AG04450 (cell line): ENCODE measurements around the gene WNT4. TPM values are rescaled to one million over a fixed set of nuclear protein-coding genes. Genes with fewer than 3 reads are reported as not detected.
"Not testable (repeated sequence)": the region's sequence is repeated elsewhere in the genome, so short reads cannot be mapped to it uniquely, and the experiment has no call there.

ENCODE experiments used
- CTCF ChIA-PET: fragments of 300-600, 350-600 bp; formaldehyde crosslinking; extraction: SDS; loops from one replicate; lab custom pipeline; 2022; ENCODE audit warnings: antibody characterized with exemption, inconsistent platforms; lab: Charles Lee
- POLR2A ChIA-PET: fragments of 350-600 bp; formaldehyde crosslinking; extraction: SDS; loops from one replicate; lab custom pipeline; 2021; ENCODE audit warnings: antibody characterized with exemption, inconsistent platforms; lab: Yijun Ruan, JAX
- DNase-seq: peaks from one replicate; pipeline ENCODE4 v3.0.0-alpha.2; 2011; ENCODE audit warnings: low read depth, low spot score
- H3K27ac ChIP-seq: one replicate; pipeline ENCODE4 v1.5.1; 2012; ENCODE audit warnings: low read depth, low read length, control low read depth
- H3K27me3 ChIP-seq: one replicate; pipeline ENCODE4 v1.6.0; 2012; ENCODE audit warnings: low read length; ENCODE audit not compliant: control insufficient read depth, insufficient read depth
- H3K4me3 ChIP-seq: 2 replicates; pipeline ENCODE4 v1.5.1; 2011; ENCODE audit warnings: mild to moderate bottlenecking, low read depth, low read length, control low read depth
- H3K9me3 ChIP-seq: 2 replicates; pipeline ENCODE4 v1.5.1; 2012; ENCODE audit warnings: low read length; ENCODE audit not compliant: control insufficient read depth, insufficient read depth
- polyA plus RNA-seq: library from polyadenylated mRNA; depleted of rRNA; stranded (reverse); fragments of >200 nt; gene quantifications from 2 replicates; pipeline ENCODE4 v1.2.3, GENCODE V29; 2011
- TF ChIP-seq, protein P1 (sequence below): IDR thresholded peaks from 2 replicates; pipeline ENCODE4 v1.5.1; 2011; ENCODE audit warnings: low read depth, low read length, control low read depth, inconsistent platforms

The WNT4 gene
- polyA plus RNA-seq, 1 experiment = not detected

- no peaks in the 10 kb centered on the region for H3K9me3 ChIP-seq
- no peaks in the 10 kb centered on the region for H3K27me3 ChIP-seq
- H3K4me3 ChIP-seq = no peak overlapping the region
- TF ChIP-seq, protein P1, sequence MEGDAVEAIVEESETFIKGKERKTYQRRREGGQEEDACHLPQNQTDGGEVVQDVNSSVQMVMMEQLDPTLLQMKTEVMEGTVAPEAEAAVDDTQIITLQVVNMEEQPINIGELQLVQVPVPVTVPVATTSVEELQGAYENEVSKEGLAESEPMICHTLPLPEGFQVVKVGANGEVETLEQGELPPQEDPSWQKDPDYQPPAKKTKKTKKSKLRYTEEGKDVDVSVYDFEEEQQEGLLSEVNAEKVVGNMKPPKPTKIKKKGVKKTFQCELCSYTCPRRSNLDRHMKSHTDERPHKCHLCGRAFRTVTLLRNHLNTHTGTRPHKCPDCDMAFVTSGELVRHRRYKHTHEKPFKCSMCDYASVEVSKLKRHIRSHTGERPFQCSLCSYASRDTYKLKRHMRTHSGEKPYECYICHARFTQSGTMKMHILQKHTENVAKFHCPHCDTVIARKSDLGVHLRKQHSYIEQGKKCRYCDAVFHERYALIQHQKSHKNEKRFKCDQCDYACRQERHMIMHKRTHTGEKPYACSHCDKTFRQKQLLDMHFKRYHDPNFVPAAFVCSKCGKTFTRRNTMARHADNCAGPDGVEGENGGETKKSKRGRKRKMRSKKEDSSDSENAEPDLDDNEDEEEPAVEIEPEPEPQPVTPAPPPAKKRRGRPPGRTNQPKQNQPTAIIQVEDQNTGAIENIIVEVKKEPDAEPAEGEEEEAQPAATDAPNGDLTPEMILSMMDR = no peak
- DNase-seq = no peak
- CTCF ChIA-PET = interaction anchor here (1.1 kb wide), 1 partner anchor 316 kb away, joined by 3 read pairs; no protein-coding TSS in a partner anchor
- POLR2A ChIA-PET = no interaction called here
- no peak overlapping the region for H3K27ac ChIP-seq
These were observed 42.7 kb downstream of the WNT4 start for GRCh38 chr1:22100168-22100567.

GRCh38 chr1:22098752-22099151, 44.1 kb downstream of the WNT4 start:
- no peak overlapping the region for H3K27ac ChIP-seq
- TF ChIP-seq, protein P1 = no peak
- H3K4me3 ChIP-seq = no peak overlapping the region

DNA sequence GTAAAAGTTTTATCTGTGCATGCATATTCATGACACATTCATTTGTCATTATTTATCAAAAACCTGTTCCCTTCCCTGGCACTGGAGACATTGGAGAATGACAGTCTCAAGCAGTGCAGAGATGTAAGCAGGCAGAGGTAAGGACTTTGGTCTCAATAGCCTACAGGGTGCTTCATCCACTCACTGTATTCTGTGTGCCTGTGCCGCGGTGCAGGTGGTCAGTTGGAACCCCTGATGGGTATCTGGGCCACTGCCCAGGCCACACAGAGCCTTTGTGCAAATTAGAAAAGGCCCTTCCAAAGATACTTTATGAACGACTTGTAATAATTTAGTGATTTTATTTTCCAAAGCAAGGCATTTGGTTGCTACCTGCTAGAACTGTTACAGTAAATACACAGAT, 46.4 kb downstream of the WNT4 start:
- Histone ChIP-seq H3K27me3 (no peaks in the 10 kb centered on the region), H3K4me3 (no peak overlapping the region), H3K9me3 (no peaks in the 10 kb centered on the region), H3K27ac (no peak overlapping the region)
- DNase-seq = no peak
- ChIA-PET CTCF (interaction anchor here (2.0 kb wide), 1 partner anchor 9 kb away, joined by 8 read pairs; no protein-coding TSS in a partner anchor), POLR2A (no interaction called here)
- TF ChIP-seq, protein P1 = no peak

More at GRCh38 chr1:22098752-22099151, 44.1 kb downstream of the WNT4 start:
- POLR2A ChIA-PET = no interaction called here
- no peak for DNase-seq
- no peaks in the 10 kb centered on the region for H3K9me3 ChIP-seq
- H3K27me3 ChIP-seq = no peaks in the 10 kb centered on the region
- CTCF ChIA-PET = interaction anchor here (1.5 kb wide), 1 partner anchor 318 kb away, joined by 6 read pairs; no protein-coding TSS in a partner anchor

GRCh38 chr1:22096036-22096435, 46.9 kb downstream of the WNT4 start:
- no peaks in the 10 kb centered on the region for H3K9me3 ChIP-seq
- TF ChIP-seq, protein P1 = no peak
- no peak for DNase-seq
- no peaks in the 10 kb centered on the region for H3K27me3 ChIP-seq
- no peak overlapping the region for H3K27ac ChIP-seq
- CTCF ChIA-PET = interaction anchor here (2.0 kb wide), 1 partner anchor 9 kb away, joined by 8 read pairs; no protein-coding TSS in a partner anchor
- H3K4me3 ChIP-seq = no peak overlapping the region
- POLR2A ChIA-PET = no interaction called here

GRCh38 chr1:22093513-22093912, 49.4 kb downstream of the WNT4 start:
- no peak for DNase-seq
- ChIA-PET CTCF (interaction anchor here (0.7 to 1.9 kb wide), 2 partner anchors 12 to 494 kb away, joined by 3 to 13 read pairs; no protein-coding TSS in a partner anchor), POLR2A (no interaction called here)
- TF ChIP-seq, protein P1 = no peak
- Histone ChIP-seq H3K27me3 (no peaks in the 10 kb centered on the region), H3K4me3 (no peak overlapping the region), H3K9me3 (no peaks in the 10 kb centered on the region), H3K27ac (no peak overlapping the region)

DNA sequence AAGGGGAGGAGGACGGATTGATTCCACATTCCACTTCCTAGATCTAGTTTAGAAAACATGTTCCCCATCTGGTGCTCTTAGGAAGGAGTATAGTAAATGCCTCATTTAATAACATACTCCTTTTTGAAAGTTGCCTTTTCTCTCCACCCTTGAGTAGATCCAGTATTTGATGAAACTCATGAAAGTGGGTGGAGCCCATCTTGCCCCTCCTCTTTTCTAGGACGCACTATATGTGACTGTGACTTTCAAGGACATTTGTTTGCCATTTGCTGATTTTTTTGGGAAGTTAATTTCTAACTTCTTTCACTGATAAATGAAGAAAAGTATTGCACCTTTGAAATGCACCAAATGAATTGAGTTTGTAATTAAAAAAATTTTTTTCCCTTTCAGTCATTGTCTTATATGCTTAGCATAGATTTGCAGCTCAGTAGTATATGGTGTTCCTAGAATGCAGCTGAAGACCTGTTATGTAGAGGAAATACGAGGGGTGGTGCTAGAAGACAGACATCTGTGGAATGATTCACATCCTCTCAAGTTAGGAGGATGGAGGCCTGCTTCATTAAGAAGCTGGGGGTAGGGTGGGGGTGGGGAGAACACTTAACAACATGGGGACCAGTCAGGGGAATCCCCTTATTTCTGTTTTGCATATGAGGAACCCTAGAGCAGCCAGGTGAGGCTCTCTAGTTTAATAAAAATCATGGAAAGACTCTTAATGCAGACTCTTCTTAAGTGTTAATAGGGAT, 50.7 kb downstream of the WNT4 start:
- ChIA-PET CTCF (interaction anchor here (1.9 kb wide), 1 partner anchor 13 kb away, joined by 13 read pairs; no protein-coding TSS in a partner anchor), POLR2A (interaction anchor here (0.6 kb wide), 1 partner anchor 220 kb away, joined by 3 read pairs; no protein-coding TSS in a partner anchor)
- H3K27ac ChIP-seq, H3K4me3 ChIP-seq, H3K27me3 ChIP-seq, H3K9me3 ChIP-seq: not testable (repeated sequence)
- peak; percentile 11 for DNase-seq
